Right kidney (tissue), 9 donors: ENCODE measurements around the gene DTNA.
A peak's percentile ranks its signal among the peaks of the same experiment; 100 is the strongest.
"Not testable (repeated sequence)": the region's sequence is repeated elsewhere in the genome, so short reads cannot be mapped to it uniquely, and the experiment has no call there.

Experiments
- DNase-seq: peaks from one replicate; pipeline ENCODE4 v3.0.0-alpha.2; 2016
- long read RNA-seq, 8 donors: transcript quantifications; one replicate each; lab custom pipeline, GENCODE V29; 2026

The DTNA gene
- long read RNA-seq, donor 1 = 0 reads
- long read RNA-seq, donor 2 = 0 reads
- long read RNA-seq, donor 3 = 0 reads
- long read RNA-seq, donor 4, partial matches to known transcripts = 0 of 1 reads
- long read RNA-seq, donor 4, other reads (novel, unspliced or antisense) = 0 of 1 reads
- long read RNA-seq, donor 5 = 0 reads
- long read RNA-seq, donor 6 = 0 reads
- long read RNA-seq, donor 7 = 0 reads
- long read RNA-seq, donor 8 = 0 reads

DNA sequence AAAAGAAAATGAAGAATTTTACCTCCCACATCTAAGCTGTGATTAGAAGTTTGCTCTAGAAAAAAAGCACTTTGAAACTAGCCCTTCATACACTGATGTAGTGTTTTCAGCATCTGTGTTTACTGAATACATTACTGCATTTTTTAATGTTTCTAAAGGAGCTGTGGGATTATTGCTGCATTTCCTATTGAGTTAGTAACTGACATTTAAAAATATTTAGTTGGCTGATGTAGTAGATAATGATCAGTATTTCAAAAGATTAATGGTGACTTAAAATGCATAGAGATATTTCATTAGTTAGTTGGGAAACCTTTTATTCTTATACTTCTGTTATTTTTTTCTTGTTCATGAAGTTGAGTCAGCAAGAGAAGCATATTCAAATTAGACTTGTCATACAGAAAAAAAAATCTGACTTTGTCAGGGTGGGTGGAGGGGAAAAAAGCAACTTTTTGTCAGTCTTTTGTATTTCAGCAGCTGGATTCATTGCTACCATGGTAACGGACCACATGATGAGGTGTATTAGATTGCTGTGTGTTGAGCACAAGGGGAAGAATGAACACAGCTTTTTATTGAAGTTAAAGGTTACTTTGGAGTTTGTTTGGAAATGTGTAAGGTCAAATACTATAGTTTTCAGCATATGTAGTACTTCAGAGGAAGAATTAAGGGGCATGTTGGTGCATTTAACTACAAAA, at the start of gene DTNA:
Gene DTNA, plus strand, starts transcription at position 549 of the 692 bp plus-strand sequence. CDS start 45,679 bp downstream, outside the sequence.
- peak; percentile 60 for DNase-seq

DNA sequence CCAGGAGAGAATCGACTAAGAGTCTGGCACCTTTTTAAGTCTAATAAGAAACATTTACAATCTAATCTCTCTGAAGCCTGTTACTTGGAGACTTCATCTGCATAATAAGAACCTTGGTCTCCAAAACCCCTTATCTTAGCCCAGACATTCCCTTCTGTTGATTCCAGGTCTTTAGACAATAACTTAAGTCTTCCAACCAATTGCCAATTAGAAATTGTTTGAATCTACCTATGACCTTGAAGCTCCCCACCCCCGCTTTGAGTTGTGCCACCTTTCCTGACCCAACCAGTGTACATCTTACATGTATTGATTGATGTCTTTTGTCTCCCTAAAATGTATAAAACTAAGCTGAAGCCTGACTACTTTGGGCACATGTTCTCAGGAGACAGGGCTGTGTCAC, 49.5 kb upstream of the DTNA start:
- no peak for DNase-seq

DNA sequence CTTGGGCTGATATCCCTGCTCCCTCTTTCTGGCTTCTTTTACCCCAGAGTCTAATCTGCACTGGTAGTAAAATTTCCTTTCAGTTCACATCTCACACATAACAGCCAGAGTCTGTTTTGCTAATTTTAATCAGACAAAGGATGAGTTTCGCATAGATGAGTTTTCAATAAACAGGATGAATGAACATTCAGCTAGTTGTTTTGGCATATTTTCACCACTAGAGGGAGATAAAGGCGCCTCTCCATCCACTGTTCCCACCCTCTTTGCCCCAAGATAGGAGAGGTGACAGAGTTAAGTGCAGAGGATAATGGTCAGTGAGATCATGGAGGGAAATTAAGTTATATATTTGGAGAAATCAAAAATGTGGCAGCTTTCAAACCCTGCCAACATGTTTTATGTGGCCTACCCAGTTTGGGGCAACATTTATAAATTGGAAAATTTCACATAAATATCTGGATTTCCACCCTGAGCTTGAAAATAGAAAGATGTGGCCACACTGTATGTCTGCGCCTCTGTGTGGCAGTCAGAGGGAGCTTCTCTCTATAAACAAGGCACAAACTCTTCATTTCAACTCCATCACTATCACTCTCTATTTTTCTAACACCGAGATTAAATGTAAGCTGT, 48.5 kb upstream of the DTNA start:
- DNase-seq = peak; percentile 10

DNA sequence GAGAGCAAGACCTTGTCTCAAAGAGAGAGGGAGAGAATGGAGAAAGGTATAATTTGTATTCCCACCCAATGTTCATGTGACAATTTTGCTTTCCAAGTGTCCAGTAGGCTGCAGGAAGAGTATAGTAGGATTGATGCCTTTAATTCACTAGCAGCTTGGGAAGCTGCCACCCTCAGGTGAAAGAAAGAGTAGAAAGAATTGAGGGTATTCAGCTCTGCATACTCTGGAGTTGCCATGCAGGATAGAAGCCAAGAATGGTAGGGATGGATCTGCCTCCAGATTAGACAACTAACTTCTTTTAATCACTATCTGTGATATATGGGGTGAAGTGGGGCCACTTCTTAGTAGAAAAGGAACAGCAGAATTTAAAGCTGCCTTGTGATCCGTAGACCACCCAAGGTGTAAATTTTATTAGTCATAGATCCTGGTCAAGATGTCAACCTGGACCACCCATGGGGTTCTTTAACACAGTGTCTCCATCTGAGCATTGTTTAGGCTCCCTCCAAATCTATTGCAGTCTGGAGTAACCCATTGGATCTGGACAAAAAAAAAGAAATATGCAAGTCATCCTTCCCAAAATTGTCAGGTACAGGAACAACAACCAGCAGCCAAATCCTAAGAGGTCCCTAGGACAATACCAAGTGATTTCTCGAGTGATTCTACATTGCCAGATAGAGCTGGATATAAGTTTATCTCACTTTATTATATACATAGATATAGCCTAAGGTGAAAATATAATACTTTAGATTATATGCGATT, 33.1 kb upstream of the DTNA start:
- DNase-seq = no peak

DNA sequence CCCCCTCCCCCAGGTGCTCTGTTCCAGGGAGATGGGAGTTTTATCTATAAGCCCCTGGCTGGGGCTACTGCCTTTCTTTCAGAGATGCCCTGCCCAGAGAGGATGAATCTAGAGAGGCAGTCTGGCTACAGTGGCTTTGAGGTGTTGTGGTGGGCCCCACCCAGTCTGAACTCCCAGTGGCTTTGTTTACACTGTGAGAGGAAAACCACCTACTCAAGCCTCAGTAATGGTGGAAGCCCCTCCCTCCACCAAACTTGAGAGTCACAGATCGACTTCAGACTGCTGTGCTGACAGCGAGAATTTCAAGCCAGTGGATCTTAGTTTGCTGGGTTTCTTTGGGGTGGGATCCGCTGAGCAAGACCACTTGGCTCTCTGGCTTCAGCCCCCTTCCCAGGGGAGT, 20.3 kb upstream of the DTNA start:
- not testable (repeated sequence) for DNase-seq

DNA sequence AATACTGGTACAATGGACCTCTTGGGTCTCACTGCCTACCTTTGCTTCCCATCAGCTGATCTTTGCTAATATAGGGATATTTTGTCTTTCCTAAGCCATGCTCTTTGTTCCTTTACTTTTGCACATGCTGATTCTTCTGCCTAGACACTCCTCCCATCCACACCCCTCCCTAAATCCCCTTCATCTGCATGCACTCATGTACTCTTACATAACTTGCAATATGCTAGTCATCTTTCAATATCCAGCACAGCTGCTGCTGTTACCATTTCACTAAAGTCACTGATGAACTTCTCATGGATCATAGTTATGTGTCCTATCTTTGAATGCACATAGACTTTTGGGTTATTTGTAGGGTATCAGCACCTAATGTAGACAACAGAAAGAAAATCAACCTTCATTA, 18.5 kb upstream of the DTNA start:
- no peak for DNase-seq

DNA sequence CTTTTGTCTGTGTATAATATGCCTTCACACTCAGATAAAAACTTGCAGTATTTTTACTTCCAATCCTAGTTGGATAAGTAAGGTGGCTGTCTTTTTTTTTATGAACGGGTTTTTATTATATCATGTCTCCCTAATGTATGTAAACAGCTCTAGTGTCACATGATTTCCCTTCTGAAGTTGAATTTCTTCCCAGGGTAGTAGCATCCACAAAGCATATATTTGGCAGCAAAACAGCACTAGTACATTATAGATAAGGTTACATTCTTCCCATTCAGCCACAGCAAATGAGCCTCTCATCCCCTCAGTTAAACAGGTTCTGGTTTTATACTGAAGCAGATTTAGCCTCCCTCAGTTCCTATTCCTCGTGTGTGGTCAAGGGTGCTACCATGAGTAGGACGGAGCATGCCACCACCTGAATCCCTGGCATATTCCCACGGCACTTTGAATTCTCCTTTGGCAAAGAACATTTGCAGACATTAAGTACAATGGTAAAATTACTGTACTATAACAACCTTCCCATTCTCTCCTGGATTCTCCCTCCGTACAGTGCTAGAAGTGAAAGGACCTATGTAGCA, 15.4 kb upstream of the DTNA start:
- DNase-seq = no peak

DNA sequence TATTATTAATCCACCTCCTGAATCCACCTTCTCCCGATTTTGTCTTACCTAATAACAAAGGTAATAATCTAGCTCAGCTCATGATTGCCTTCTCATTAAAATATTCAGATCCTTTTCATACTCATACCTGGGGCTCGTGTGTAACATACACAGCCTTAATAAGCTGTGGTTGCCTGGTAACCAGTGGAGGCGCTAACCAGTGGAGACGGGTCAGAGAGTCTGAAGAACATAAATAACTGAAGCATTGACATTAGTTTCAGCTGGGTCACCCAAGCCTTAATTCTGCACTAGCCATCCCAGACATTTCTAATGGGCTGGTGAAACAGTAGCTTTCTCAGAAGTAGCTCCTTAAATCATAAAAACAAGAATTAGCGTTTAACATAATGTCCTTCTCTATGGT, 14.8 kb upstream of the DTNA start:
- DNase-seq = peak; percentile 16

DNA sequence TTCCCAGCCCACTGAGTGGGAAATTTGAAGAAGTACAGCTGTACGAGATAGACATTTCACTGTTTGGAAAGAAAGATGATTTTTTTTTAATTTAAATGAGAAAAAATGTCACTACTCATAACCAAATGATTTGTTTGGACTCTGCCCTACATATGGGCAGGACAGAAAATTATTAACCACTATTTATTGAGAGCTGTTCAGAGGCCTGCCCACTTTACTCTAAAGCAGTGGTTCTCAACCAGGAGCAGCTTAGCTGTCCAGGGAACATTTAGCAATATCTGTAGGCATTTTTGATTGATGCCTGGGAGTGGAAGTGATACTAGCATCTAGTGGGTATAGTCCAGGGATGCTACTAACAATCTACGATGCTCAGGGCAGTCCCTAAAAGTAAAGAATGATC, 13.4 kb upstream of the DTNA start:
- no peak for DNase-seq

DNA sequence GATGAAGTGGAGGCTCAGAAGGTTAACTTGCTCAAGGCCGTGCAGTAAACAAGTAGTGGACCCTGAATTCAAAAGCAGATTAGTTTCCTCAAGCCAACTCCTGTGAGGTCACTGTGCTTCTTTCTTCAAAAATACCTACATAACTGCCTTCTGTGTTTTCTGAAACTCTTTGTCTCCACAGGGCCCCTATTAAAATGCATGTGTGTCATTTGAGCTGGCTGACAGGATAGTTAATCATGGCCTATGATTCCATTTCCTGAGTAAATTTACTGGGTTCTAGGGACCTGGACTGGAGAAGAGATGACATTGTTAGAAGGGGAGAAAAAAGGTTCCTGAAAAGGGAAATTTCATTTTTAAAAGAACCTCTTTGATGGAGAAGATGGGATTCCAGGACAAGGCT, 12.9 kb upstream of the DTNA start:
- no peak for DNase-seq

DNA sequence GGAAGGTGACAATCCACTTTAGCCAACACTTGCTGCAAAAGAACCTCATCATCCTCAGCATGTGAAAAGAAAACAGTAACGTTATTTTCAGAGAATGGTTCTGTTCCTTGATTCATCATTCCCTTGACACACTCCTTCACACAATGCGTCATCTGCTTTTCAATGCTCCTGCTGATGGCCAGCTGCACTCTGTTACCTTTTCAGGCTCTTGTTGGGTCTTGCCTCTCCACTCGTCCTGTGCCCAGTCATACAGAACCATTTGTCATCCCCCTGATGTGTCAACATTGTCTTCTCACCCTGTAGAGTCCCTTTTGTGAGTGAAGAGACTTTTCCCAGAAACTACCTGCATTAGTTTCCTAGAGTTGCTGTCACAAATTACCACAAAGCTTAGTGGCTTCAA, 12.2 kb upstream of the DTNA start:
- no peak for DNase-seq

DNA sequence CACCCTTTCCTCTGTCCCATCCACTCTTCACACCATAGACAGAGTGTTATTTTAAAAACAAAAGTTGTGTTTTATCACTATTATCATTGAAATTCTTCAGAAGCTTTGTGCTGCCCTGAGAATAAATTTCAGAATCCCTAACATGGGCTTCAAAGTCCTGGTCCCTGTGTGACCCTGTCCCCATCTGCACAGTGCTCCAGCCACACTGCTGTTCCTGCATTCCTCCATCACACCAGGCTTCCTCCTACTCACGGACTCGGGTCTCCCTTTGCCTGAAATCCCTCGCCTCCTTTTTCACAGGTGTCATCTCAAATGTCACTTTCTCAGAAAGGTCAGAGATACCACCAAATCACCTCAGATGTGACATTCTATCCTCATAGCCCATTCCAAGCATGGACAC, 8.2 kb upstream of the DTNA start:
- no peak for DNase-seq

DNA sequence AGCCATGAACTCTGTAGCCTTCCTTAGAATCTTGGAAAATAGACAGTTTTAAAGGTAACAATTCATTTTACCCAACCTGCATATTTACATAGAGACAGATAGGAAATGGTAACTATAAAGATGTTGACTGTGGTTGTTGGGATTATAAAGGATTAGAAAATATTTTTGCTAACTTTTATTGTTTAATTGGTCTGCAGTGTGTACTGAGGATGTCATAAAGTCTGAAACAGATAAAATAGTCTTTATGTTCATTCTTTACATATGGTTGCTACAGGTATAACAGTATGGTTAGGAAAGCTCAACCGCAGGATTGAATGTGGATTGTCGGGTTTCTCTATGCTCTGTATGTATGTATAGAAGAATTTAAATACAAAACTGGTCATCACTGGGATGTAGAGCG, 7.3 kb upstream of the DTNA start:
- no peak for DNase-seq

DNA sequence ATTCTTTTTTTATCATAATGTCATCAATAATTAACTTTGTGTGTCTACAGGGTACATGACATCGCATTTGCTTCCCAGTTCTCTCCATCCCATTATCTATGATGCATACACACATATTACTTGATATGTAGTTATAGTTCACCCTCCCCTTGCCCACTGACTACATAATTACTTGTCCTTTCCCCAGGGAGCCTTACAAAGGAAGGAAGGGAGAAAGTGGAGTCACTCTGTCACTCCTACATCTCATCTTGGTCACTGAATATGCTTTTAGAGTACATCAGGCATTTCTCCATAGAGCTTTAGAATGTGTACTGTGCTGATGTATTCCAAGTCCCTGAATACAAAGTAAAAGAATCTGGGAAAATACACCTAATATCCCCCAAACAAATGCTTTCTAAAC, 6.0 kb upstream of the DTNA start:
- no peak for DNase-seq

DNA sequence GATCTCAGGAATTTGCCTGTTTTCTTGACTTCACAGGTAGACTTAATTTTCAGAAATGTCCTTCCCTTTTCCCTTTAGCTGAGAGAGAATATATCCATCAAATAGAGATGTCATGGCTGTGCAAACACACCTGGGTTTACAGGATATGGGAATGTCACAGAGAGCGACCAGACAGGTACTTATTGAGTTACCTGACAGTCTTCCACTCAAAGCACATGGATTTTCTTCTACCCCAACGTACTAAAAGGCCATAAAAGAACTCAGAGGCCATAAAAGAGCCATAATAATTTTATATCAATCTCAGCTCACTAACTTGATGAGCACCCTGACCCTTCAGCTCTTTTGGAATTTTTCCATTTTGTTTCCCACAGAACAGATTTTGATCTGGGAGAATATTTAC, 5.3 kb upstream of the DTNA start:
- no peak for DNase-seq

DNA sequence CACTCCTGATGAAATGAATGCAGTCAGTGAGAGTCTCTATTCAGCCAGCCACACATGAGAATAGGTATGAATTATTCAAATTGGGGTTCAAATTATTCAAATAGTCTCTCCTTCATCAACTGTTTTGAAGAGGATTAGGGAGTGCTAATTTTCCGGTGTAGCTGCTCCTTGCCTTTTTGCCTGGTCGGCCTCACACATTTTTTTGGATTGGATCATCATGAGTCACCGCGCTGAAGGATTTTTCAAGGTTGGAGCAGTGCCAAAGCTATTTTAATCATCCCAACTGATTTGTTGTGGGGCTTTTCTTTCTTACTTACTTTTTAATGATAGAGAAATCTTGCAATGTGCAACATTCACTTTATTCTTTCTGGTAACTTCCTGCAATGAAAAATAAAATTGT, 2.4 kb upstream of the DTNA start:
- peak; percentile 51 for DNase-seq

DNA sequence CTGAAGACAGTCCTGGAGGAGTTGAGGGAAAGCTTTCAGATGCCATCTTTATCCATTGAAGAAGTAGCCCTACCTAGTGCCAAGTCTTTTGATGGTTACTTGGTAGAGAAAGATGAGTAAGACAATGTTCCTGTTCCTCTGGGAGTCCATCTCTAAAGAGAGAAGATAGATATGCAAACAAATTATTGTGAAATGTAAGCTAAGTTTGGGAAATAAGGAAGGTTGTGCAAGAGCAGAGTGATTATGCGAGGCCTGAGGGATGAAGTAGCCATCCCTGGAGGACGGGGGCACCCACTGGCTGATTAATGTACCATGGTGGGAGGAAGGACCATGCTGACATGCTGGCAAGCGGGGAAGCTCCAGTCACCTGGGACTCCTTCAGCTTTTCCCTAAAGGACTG, 994 bp upstream of the DTNA start:
- no peak for DNase-seq

DNA sequence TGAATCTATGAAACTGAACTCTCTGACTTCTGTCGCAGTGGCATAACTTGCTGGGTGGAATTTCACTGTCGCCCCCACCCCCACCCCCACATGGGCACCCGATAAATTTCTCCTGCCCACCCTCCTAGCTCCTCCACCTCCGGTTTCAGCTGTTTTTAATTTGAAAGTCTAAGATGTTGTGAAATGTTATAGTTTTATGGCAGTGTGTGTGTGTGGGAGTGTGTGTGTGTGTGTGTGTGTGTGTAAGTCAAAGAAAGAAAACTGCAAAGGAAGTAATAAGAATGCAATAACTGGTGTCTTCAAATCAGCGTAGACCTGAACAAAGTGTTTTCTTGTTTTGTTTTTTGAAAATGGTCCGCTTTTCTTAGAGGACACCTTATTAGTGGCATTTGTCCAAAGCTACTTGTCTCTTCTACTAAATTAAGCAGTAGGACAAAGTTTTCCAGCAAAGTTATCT, 388 bp downstream of the DTNA start:
- no peak for DNase-seq

DNA sequence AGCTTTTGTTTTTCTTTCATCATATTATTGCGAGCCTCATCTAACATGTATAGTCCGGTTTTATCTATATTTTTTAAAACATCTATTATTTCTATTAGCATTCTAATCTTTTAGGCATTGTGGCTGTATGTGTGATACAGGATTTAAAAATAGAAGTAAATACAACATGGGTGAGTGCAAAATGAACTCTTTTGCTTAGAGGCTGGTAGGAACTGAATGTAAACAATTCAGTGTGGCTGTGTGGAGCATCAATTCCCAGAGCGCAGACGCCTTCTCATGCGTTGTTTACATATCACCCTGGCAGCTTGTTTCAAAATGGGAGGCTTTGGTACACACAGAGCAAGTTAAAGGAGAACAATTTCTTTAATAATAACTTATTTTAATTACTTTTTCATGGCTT, 836 bp downstream of the DTNA start:
- DNase-seq = peak; percentile 17

DNA sequence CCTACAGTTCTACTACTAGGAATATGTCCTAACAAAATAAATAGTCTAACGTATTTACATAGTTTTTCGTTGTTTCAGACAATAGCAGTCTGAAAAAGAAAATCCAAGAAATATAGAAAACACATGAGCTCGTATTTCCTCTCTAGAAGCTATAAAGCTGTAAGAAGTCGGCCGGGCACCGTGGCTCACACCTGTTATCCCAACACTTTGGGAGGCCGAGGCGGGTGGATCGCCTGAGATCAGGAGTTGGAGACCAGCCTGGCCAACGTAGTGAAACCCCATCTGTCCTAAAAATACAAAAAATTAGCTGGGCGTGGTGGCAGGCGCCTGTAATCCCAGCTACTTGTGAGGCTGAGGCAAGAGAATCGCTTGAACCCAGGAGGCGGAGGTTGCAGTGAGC, 6.0 kb downstream of the DTNA start:
- DNase-seq = not testable (repeated sequence)

DNA sequence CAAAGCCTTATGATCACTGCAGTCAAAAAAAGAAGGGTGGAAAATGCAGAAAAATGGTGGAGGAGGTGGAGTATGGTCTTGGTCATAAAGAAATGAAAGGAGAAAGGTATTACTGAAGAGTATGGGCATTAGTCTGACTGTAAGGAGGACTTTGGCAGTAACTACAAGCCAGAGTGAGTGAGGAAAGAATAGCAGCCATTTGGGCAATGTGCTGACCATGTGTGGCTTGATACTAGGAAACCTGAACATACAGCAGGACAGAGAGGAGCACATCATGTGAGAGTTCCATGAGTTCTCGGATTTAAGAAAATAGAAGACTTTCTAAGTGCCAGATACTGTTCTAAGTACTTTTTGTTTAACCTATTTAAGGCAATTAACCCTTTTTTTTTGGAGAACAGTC, 8.5 kb downstream of the DTNA start:
- DNase-seq = no peak

DNA sequence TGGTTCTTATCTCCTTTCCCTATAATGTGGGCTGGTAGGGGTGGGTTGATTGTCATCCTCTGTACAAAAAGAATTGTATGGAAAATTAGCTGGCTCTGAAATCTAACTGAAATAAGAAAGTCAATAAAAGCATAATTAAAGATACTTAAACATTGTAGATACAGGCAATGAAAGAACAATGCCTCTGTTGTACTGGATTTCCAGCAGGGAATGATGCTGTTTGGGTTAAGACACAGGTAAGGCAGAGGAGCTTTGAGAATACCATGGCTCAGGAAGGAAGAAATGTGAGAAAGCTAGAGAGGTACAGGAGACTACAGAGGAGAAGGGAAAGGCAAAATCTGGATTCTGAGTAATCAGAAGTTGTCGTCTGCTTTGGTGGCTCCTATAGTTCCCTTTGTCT, 10.1 kb downstream of the DTNA start:
- DNase-seq = no peak

DNA sequence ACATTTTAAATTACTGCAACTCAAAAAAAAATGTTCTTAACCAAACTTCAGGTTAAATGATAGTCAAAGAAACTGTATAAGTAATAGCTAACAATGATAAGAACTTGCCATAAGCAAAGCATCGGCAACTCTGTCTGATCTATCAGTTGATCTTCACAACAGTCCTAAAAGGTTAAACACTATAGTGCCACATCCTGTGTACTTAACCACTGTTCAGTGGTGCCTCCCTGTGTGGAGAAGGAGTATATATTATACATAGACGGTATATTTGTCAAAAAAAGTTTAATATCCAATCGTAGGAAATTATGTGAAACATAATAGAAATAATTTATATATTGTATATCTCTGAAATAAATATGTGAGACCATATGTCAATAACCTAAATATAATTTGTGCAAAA, 13.0 kb downstream of the DTNA start:
- DNase-seq = no peak
